Measurements from ENCODE around the gene DDX54.
A peak's percentile ranks its signal among the peaks of the same experiment; 100 is the strongest.

Gene DDX54

GRCh38 chr12:113203852-113204760 lies 18.8 kb upstream of the DDX54 start:
- in situ Hi-C loops (cut with MboI; ENCODE audit: low sequenced_read_pairs, unreplicated experiment), result no loop called here
- DNase-seq (ENCODE audit: low spot score), result no peak
- TF ChIP-seq, protein P1, sequence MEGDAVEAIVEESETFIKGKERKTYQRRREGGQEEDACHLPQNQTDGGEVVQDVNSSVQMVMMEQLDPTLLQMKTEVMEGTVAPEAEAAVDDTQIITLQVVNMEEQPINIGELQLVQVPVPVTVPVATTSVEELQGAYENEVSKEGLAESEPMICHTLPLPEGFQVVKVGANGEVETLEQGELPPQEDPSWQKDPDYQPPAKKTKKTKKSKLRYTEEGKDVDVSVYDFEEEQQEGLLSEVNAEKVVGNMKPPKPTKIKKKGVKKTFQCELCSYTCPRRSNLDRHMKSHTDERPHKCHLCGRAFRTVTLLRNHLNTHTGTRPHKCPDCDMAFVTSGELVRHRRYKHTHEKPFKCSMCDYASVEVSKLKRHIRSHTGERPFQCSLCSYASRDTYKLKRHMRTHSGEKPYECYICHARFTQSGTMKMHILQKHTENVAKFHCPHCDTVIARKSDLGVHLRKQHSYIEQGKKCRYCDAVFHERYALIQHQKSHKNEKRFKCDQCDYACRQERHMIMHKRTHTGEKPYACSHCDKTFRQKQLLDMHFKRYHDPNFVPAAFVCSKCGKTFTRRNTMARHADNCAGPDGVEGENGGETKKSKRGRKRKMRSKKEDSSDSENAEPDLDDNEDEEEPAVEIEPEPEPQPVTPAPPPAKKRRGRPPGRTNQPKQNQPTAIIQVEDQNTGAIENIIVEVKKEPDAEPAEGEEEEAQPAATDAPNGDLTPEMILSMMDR (IDR thresholded peaks at IDR 0.05; ENCODE audit: borderline replicate concordance, control extremely low read depth, extremely low read depth, insufficient read depth, missing control alignments), result no peak

GRCh38 chr12:113202300-113203075 lies 17.2 kb upstream of the DDX54 start:
- in situ Hi-C loops (cut with MboI; ENCODE audit: low sequenced_read_pairs, unreplicated experiment), result no loop called here
- DNase-seq (ENCODE audit: low spot score), result peak; percentile 6
- TF ChIP-seq, protein P1 (IDR thresholded peaks at IDR 0.05; ENCODE audit: borderline replicate concordance, control extremely low read depth, extremely low read depth, insufficient read depth, missing control alignments), result no peak

- TF ChIP-seq, protein P1 (IDR thresholded peaks at IDR 0.05; ENCODE audit: borderline replicate concordance, control extremely low read depth, extremely low read depth, insufficient read depth, missing control alignments), result no peak
- DNase-seq (ENCODE audit: low spot score), result peak; percentile 17
- in situ Hi-C loops (cut with MboI; ENCODE audit: low sequenced_read_pairs, unreplicated experiment), result no loop called here
Observed at GRCh38 chr12:113201187-113202177, 16.2 kb upstream of the DDX54 start.

DNA sequence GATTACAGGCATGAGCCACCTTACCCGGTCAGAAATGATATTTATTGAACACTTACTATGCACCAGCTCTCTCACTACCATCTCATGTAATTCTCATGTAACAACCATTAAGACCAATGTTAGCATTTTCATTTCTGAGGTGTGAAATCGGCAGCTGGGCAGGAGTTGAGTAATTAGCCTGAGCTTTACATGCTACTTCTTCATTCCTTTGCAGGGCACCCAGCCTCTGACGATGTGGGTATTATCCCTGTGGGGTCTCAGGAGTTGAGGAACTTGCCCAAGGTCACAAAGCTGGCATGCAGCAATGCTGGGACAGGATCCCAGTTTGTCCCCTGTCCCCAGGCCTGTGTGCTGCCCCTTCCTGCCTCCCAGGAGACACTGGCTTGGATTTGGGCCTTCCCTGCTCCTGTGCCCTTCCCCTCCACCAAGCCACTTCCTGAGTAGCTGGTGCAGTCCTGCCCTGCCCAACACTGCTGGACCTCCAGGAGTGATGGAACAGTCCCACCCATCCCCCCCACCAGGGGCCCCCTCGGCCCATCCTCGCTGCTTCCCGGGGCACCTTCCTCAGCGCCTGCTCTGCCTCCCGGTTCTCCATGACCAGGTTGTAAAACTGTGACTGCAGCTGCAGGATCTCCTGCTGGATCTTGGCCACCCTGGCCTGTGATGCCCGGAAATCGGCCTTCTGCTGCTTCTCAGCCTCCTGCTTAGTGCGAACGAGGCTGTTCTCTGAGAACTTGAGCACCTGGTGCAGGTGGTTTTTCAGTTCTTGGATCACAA lies 14.9 kb upstream of the DDX54 start:
- in situ Hi-C loops (cut with MboI; ENCODE audit: low sequenced_read_pairs, unreplicated experiment), result no loop called here
- peak; percentile 11 for DNase-seq (ENCODE audit: low spot score)
- TF ChIP-seq, protein P1 (IDR thresholded peaks at IDR 0.05; ENCODE audit: borderline replicate concordance, control extremely low read depth, extremely low read depth, insufficient read depth, missing control alignments), result no peak

- DNase-seq (ENCODE audit: low spot score), result no peak
- TF ChIP-seq, protein P1 (IDR thresholded peaks at IDR 0.05; ENCODE audit: borderline replicate concordance, control extremely low read depth, extremely low read depth, insufficient read depth, missing control alignments), result no peak
- in situ Hi-C loops (cut with MboI; ENCODE audit: low sequenced_read_pairs, unreplicated experiment), result loop anchor here (10.0 to 25.0 kb wide), 2 partner anchors 227 to 714 kb away; partner anchors contain the start of gene SDSL
Observed at GRCh38 chr12:113198296-113198695, 13.0 kb upstream of the DDX54 start.
